ENCODE results near the gene EIF4EBP3.

DNA sequence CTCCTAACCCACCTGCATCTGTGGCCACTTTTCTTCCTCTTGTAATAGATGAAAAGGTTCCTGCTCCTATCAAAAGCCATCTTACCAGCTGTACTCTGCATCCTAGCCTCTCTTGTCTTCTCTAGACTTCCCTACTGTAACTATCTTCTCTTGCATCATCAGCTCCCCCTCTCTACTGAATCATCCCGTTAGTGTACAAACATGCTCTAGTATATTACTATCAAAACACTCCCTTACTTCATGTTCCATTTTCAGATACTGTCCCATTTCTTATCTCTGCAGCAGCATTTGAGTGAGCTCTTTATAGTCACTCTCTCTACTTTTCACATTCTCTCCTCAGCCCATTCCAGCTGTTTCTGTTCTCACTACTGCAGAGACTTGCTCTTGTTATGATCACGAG is 7.0 kb downstream of the EIF4EBP3 start:
- TF ChIP-seq, protein P1, sequence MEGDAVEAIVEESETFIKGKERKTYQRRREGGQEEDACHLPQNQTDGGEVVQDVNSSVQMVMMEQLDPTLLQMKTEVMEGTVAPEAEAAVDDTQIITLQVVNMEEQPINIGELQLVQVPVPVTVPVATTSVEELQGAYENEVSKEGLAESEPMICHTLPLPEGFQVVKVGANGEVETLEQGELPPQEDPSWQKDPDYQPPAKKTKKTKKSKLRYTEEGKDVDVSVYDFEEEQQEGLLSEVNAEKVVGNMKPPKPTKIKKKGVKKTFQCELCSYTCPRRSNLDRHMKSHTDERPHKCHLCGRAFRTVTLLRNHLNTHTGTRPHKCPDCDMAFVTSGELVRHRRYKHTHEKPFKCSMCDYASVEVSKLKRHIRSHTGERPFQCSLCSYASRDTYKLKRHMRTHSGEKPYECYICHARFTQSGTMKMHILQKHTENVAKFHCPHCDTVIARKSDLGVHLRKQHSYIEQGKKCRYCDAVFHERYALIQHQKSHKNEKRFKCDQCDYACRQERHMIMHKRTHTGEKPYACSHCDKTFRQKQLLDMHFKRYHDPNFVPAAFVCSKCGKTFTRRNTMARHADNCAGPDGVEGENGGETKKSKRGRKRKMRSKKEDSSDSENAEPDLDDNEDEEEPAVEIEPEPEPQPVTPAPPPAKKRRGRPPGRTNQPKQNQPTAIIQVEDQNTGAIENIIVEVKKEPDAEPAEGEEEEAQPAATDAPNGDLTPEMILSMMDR (IDR thresholded peaks at IDR 0.05; ENCODE audit: extremely low read depth in 1 of 2, insufficient read depth in 1 of 2, low read depth in 1 of 2, low read length in 2 of 2): no peak
- TF ChIP-seq POLR2AphosphoS5 (IDR thresholded peaks at IDR 0.05; ENCODE audit: insufficient read depth, low read depth, low read length) (no peak), POLR2A (IDR thresholded peaks at IDR 0.05; ENCODE audit: low read depth, low read length) (no peak), FOS (IDR thresholded peaks at IDR 0.05; ENCODE audit: borderline replicate concordance, insufficient read depth, low read length) (no peak), EZH2 (IDR thresholded peaks at IDR 0.05; ENCODE audit: borderline replicate concordance, low read depth, low read length, severe bottlenecking) (no peak), JUN (IDR thresholded peaks at IDR 0.05; ENCODE audit: borderline replicate concordance, insufficient read depth, insufficient read length, low read depth) (no peak), MYC (IDR thresholded peaks at IDR 0.05; ENCODE audit: low read depth, low read length) (no peak), GATA2 (IDR thresholded peaks at IDR 0.05; ENCODE audit: insufficient read depth, insufficient read length, low read depth, low read length) (no peak)

Data from endothelial cell of umbilical vein (primary cell).